ENCODE data around the gene GJA3.

Gene GJA3

GRCh38 chr13:20148501-20149183, 12.2 kb downstream of the GJA3 start:
- DNase-seq = no peak

GRCh38 chr13:20146381-20146780, 14.5 kb downstream of the GJA3 start:
- DNase-seq = no peak

GRCh38 chr13:20145521-20145920, 15.3 kb downstream of the GJA3 start:
- DNase-seq = no peak

- DNase-seq = no peak
Observed at GRCh38 chr13:20144141-20144850, 16.6 kb downstream of the GJA3 start.

- DNase-seq = no peak
Observed at GRCh38 chr13:20142927-20143480, 17.8 kb downstream of the GJA3 start.

GRCh38 chr13:20142023-20142926, 18.6 kb downstream of the GJA3 start:
- no peak for DNase-seq

GRCh38 chr13:20141238-20142022, 19.4 kb downstream of the GJA3 start:
- no peak for DNase-seq

- no peak for DNase-seq
Observed at GRCh38 chr13:20140487-20140886, 20.4 kb downstream of the GJA3 start.

GRCh38 chr13:20137875-20138274, 23.0 kb downstream of the GJA3 start:
- no peak for DNase-seq

- DNase-seq = peak; percentile 69
Observed at GRCh38 chr13:20136781-20137703, 23.8 kb downstream of the GJA3 start.

- DNase-seq = no peak
Observed at GRCh38 chr13:20134732-20135131, 26.1 kb downstream of the GJA3 start.

- no peak for DNase-seq
Observed at GRCh38 chr13:20132052-20132634, 28.7 kb downstream of the GJA3 start.

GRCh38 chr13:20131057-20131832, 29.6 kb downstream of the GJA3 start:
- no peak for DNase-seq

GRCh38 chr13:20130652-20131051, 30.2 kb downstream of the GJA3 start:
- no peak for DNase-seq

GRCh38 chr13:20130012-20130411, 30.8 kb downstream of the GJA3 start:
- DNase-seq = no peak

- DNase-seq = no peak
Observed at GRCh38 chr13:20129076-20129475, 31.8 kb downstream of the GJA3 start.

GRCh38 chr13:20128459-20128931, 32.4 kb downstream of the GJA3 start:
- DNase-seq = no peak

GRCh38 chr13:20127562-20128458, 33.0 kb downstream of the GJA3 start:
- peak; percentile 55 for DNase-seq

- DNase-seq = peak; percentile 21
Observed at GRCh38 chr13:20127262-20127561, 33.6 kb downstream of the GJA3 start.
